Subcutaneous abdominal adipose tissue (tissue), 5 donors: ENCODE results near the gene CCNB3.
"Not testable (repeated sequence)": the region's sequence is repeated elsewhere in the genome, so short reads cannot be mapped to it uniquely, and the experiment has no call there.

Experiments used
- H3K27ac ChIP-seq: one replicate; pipeline ENCODE4 v1.7.0; 2013; ENCODE audit warnings: low read depth, mild to moderate bottlenecking, inconsistent platforms, low read length, moderate library complexity
- H3K27me3 ChIP-seq, 5 donors: one replicate each; pipeline ENCODE4 v1.7.0; 2013; ENCODE audit warnings: low read length in 5 of 5, inconsistent platforms in 1 of 5; ENCODE audit not compliant: control insufficient read depth in 5 of 5, insufficient read depth in 4 of 5
- H3K36me3 ChIP-seq, 5 donors: one replicate each; pipeline ENCODE4 v1.7.0; 2013; ENCODE audit warnings: low read length in 5 of 5; ENCODE audit not compliant: control insufficient read depth in 5 of 5, insufficient read depth in 5 of 5
- H3K4me1 ChIP-seq, 5 donors: one replicate each; pipeline ENCODE4 v1.7.0; 2013; ENCODE audit warnings: low read length in 5 of 5, mild to moderate bottlenecking in 3 of 5, moderate library complexity in 1 of 5; ENCODE audit not compliant: control insufficient read depth in 5 of 5, insufficient read depth in 5 of 5
- H3K4me3 ChIP-seq, 5 donors: one replicate each; pipeline ENCODE4 v1.7.0; 2013; ENCODE audit warnings: low read length in 5 of 5, low read depth in 1 of 5
- H3K9ac ChIP-seq, 5 donors: one replicate each; pipeline ENCODE4 v1.7.0; 2013; ENCODE audit warnings: low read length in 5 of 5, mild to moderate bottlenecking in 4 of 5, moderate library complexity in 3 of 5
- H3K9me3 ChIP-seq, 5 donors: one replicate each; pipeline ENCODE4 v1.7.0; 2013; ENCODE audit warnings: low read length in 5 of 5; ENCODE audit not compliant: control insufficient read depth in 5 of 5
- donor health status: healthy.
- donor health status: healthy.
- donor health status: healthy.
- donor health status: healthy.
- donor health status: healthy.

CCNB3 gene

DNA sequence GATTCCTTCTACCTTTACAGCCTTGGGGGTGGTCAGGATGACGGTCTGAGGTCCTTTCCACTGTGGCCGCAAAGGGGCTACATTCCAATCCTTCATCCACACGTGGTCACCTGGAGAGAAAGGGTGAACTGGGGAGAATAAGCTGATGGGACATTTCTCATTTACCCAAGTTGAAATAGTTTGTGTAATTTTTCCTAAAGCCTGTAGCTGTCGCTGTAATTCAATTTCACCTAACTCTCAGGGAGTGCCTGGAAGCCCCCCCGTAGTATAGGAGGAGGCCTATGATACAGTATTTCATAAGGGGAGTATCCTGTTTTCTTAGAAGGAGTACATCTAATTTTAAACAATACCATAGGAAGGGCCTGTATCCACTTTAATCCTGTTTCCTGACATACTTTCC lies 128.1 kb downstream of the CCNB3 start:
- not testable (repeated sequence) for H3K27ac ChIP-seq, H3K9ac ChIP-seq, H3K4me3 ChIP-seq, H3K4me1 ChIP-seq, H3K9me3 ChIP-seq, H3K36me3 ChIP-seq, H3K27me3 ChIP-seq

- Histone ChIP-seq H3K4me3 (no peak overlapping the region), H3K27me3 (peaks cover 0 to 6% (median 0%) of the 10 kb centered on the region in 5 donors), H3K27ac (no peak overlapping the region)
These were observed 128.7 kb downstream of the CCNB3 start for GRCh38 chrX:50333308-50333707.

DNA sequence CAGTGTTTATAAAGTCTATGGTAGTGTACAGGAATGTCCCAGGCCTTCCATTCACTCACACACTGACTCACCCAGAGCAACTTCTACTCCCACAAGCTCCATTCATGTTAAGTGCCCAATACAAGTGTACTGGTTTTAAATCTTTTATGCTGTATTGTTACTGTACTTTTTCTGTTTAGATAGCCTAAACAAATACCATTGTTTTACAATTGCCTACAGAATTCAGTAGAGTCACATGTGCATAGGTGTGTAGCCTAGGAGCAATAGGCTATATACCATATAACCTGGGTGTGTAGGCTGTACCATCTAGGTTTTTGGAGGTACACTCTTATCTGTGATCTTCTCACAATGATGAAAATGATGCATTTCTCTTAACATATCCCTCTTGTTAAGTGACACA lies 139.4 kb downstream of the CCNB3 start:
- Histone ChIP-seq H3K9me3 (no peaks in the 10 kb centered on the region), H3K4me1 (no peaks in the 10 kb centered on the region), H3K27me3 (peaks cover 0 to 18% (median 4%) of the 10 kb centered on the region in 5 donors), H3K9ac (no peak overlapping the region), H3K27ac (no peak overlapping the region), H3K4me3 (no peak overlapping the region), H3K36me3 (no peaks in the 10 kb centered on the region)

More at GRCh38 chrX:50333308-50333707, 128.7 kb downstream of the CCNB3 start:
- Histone ChIP-seq H3K9ac (no peak overlapping the region), H3K4me1 (no peaks in the 10 kb centered on the region), H3K9me3 (peaks cover 0 to 4% (median 0%) of the 10 kb centered on the region in 5 donors), H3K36me3 (no peaks in the 10 kb centered on the region)

- Histone ChIP-seq H3K4me1 (no peaks in the 10 kb centered on the region), H3K9ac (no peak overlapping the region), H3K36me3 (no peaks in the 10 kb centered on the region), H3K9me3 (no peaks in the 10 kb centered on the region), H3K27me3 (peaks cover 2 to 23% (median 4%) of the 10 kb centered on the region in 5 donors), H3K27ac (no peak overlapping the region), H3K4me3 (no peak overlapping the region)
These were observed 168.4 kb downstream of the CCNB3 start for GRCh38 chrX:50372966-50373365.

GRCh38 chrX:50375481-50376267 lies 171.1 kb downstream of the CCNB3 start:
- H3K9me3 ChIP-seq = no peaks in the 10 kb centered on the region
- H3K4me3 ChIP-seq = no peak overlapping the region
- no peaks in the 10 kb centered on the region for H3K4me1 ChIP-seq
- H3K9ac ChIP-seq = no peak overlapping the region
- H3K36me3 ChIP-seq = no peaks in the 10 kb centered on the region
- peaks cover 2 to 23% (median 9%) of the 10 kb centered on the region in 5 donors for H3K27me3 ChIP-seq
- H3K27ac ChIP-seq = no peak overlapping the region

- Histone ChIP-seq H3K9ac (no peak overlapping the region), H3K36me3 (no peaks in the 10 kb centered on the region), H3K27me3 (peaks cover 0 to 15% (median 4%) of the 10 kb centered on the region in 5 donors), H3K4me1 (no peaks in the 10 kb centered on the region), H3K4me3 (no peak overlapping the region), H3K27ac (no peak overlapping the region), H3K9me3 (peaks cover 0 to 5% (median 0%) of the 10 kb centered on the region in 5 donors)
These were observed 177.3 kb downstream of the CCNB3 start for GRCh38 chrX:50381729-50382415.

GRCh38 chrX:50386520-50386919 lies 182.0 kb downstream of the CCNB3 start:
- Histone ChIP-seq H3K27me3 (peaks cover 2 to 15% (median 4%) of the 10 kb centered on the region in 5 donors), H3K27ac (no peak overlapping the region), H3K36me3 (no peaks in the 10 kb centered on the region), H3K9me3 (peaks cover 0 to 5% (median 0%) of the 10 kb centered on the region in 5 donors), H3K4me3 (no peak overlapping the region), H3K9ac (no peak overlapping the region), H3K4me1 (no peaks in the 10 kb centered on the region)

GRCh38 chrX:50393902-50394301 lies 189.3 kb downstream of the CCNB3 start:
- no peak overlapping the region for H3K9ac ChIP-seq

More at GRCh38 chrX:50393902-50394301, 189.3 kb downstream of the CCNB3 start:
- Histone ChIP-seq H3K4me3 (no peak overlapping the region), H3K27me3 (peaks cover 3 to 20% (median 9%) of the 10 kb centered on the region in 5 donors), H3K9me3 (no peaks in the 10 kb centered on the region), H3K4me1 (no peaks in the 10 kb centered on the region), H3K27ac (no peak overlapping the region), H3K36me3 (no peaks in the 10 kb centered on the region)
